Measurements from ENCODE around the gene SLAMF9. TPM values are rescaled to one million over a fixed set of nuclear protein-coding genes. Genes with fewer than 3 reads are reported as not detected.

SLAMF9 gene
- total RNA-seq, 2 donors from 2014 or later = not detected

GRCh38 chr1:159993911-159994310 lies 39.9 kb upstream of the SLAMF9 start:
- no peaks in the 10 kb centered on the region for H3K36me3 ChIP-seq
- no peak for DNase-seq (ENCODE audit: low spot score)

GRCh38 chr1:159992161-159992560 lies 38.1 kb upstream of the SLAMF9 start:
- Histone ChIP-seq H3K4me3 (no peak overlapping the region), H3K4me1 (peaks cover 0 to 10% of the 10 kb centered on the region in 2 donors), H3K9me3 (no peaks in the 10 kb centered on the region), H3K36me3 (no peaks in the 10 kb centered on the region), H3K27ac (peak overlapping the region; percentile 56 to 83), H3K27me3 (no peaks in the 10 kb centered on the region)
- DNase-seq (ENCODE audit: low spot score) = no peak
- TF ChIP-seq, protein P1, sequence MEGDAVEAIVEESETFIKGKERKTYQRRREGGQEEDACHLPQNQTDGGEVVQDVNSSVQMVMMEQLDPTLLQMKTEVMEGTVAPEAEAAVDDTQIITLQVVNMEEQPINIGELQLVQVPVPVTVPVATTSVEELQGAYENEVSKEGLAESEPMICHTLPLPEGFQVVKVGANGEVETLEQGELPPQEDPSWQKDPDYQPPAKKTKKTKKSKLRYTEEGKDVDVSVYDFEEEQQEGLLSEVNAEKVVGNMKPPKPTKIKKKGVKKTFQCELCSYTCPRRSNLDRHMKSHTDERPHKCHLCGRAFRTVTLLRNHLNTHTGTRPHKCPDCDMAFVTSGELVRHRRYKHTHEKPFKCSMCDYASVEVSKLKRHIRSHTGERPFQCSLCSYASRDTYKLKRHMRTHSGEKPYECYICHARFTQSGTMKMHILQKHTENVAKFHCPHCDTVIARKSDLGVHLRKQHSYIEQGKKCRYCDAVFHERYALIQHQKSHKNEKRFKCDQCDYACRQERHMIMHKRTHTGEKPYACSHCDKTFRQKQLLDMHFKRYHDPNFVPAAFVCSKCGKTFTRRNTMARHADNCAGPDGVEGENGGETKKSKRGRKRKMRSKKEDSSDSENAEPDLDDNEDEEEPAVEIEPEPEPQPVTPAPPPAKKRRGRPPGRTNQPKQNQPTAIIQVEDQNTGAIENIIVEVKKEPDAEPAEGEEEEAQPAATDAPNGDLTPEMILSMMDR (IDR thresholded peaks at IDR 0.05) = no peak

More at GRCh38 chr1:159993911-159994310, 39.9 kb upstream of the SLAMF9 start:
- Histone ChIP-seq H3K27ac (peak overlapping the region in 1 of 2 donors; percentile 20), H3K27me3 (no peaks in the 10 kb centered on the region), H3K4me3 (no peak overlapping the region), H3K9me3 (no peaks in the 10 kb centered on the region), H3K4me1 (peaks cover 0 to 10% of the 10 kb centered on the region in 2 donors)
- TF ChIP-seq, protein P1 (IDR thresholded peaks at IDR 0.05) = no peak

DNA sequence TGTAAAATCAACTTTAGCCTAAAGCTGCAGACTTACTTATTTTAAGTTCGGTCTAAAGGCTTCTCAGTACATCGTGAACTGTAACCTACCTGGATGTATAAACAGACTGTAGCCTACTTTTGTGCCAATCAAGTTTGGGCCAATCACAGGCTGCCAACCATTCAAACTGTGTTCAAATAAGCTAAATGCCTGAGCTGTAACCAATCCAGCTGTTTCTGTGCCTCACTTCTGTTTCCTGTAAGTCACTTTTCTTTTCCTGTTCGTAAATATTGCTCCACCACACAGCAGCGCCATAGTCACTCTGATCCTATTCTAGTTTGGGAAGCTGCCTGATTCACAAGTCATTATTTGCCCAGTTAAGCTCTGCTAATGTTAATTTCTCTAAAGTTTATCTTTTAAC lies 37.5 kb upstream of the SLAMF9 start:
- Histone ChIP-seq H3K36me3 (no peaks in the 10 kb centered on the region), H3K4me3 (no peak overlapping the region), H3K27ac (peak overlapping the region; percentile 56 to 83), H3K27me3 (no peaks in the 10 kb centered on the region), H3K4me1 (peaks cover 0 to 10% of the 10 kb centered on the region in 2 donors), H3K9me3 (no peaks in the 10 kb centered on the region)
- no peak for DNase-seq (ENCODE audit: low spot score)
- TF ChIP-seq, protein P1 (IDR thresholded peaks at IDR 0.05) = no peak

DNA sequence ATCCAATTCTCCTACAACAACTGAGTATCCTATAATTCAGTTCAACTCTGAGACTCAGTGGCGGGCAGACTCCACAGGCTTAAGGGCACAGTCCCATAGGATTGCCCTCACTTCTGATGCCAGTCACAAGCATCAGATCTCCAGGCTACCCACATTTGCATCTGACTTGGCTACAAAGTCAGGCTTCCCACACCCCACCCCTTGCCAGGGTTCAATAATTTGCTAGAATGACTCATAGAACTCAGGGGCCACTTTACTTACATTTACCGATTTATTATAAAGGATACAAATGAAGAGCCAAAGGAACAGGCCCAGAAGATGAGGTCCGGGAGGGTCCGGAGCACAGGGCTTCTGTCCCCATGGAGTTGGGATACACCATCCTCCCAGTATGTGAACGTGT lies 36.0 kb upstream of the SLAMF9 start:
- no peak for DNase-seq (ENCODE audit: low spot score)
- H3K27ac ChIP-seq = no peak overlapping the region

GRCh38 chr1:159989581-159989980 lies 35.5 kb upstream of the SLAMF9 start:
- H3K36me3 ChIP-seq = no peaks in the 10 kb centered on the region
- TF ChIP-seq, protein P1 (IDR thresholded peaks at IDR 0.05) = no peak
- no peak for DNase-seq (ENCODE audit: low spot score)

More for the DNA sequence above, 36.0 kb upstream of the SLAMF9 start:
- TF ChIP-seq, protein P1 (IDR thresholded peaks at IDR 0.05) = no peak
- Histone ChIP-seq H3K36me3 (no peaks in the 10 kb centered on the region), H3K4me3 (no peak overlapping the region), H3K27me3 (no peaks in the 10 kb centered on the region), H3K4me1 (peaks cover 0 to 10% of the 10 kb centered on the region in 2 donors), H3K9me3 (no peaks in the 10 kb centered on the region)

DNA sequence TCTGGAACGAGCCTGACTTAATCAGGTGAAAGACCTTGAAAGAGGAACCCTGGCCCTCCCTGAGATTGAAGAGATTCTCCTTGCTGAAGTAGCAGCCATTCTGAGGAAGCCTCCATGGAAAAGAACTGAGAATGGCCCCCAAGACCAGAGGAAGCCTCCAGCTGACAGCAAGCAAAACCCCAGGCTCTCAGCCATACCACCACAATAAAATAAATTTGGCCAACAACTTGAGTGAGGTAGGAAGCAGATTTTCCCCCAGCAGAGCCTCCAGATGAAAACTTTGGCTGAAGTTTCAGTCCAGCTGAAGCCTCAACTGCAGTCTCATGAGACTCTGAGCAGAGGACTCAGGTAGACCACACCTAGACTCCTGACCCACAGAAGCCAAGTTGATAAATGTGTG lies 34.0 kb upstream of the SLAMF9 start:
- TF ChIP-seq, protein P1 (IDR thresholded peaks at IDR 0.05) = no peak
- Histone ChIP-seq H3K27ac (peak overlapping the region in 1 of 2 donors; percentile 68), H3K4me3 (no peak overlapping the region), H3K9me3 (no peaks in the 10 kb centered on the region), H3K4me1 (peaks cover 0 to 10% of the 10 kb centered on the region in 2 donors), H3K27me3 (no peaks in the 10 kb centered on the region), H3K36me3 (no peaks in the 10 kb centered on the region)
- DNase-seq (ENCODE audit: low spot score) = no peak

More at GRCh38 chr1:159989581-159989980, 35.5 kb upstream of the SLAMF9 start:
- no peaks in the 10 kb centered on the region for H3K9me3 ChIP-seq
- peaks cover 0 to 10% of the 10 kb centered on the region in 2 donors for H3K4me1 ChIP-seq
- no peak overlapping the region for H3K4me3 ChIP-seq
- H3K27me3 ChIP-seq = no peaks in the 10 kb centered on the region
- no peak overlapping the region for H3K27ac ChIP-seq
